ENCODE measurements around the gene CSAD.
"Not testable (repeated sequence)": the region's sequence is repeated elsewhere in the genome, so short reads cannot be mapped to it uniquely, and the experiment has no call there.

Gene CSAD

GRCh38 chr12:53170215-53170614 lies 10.5 kb downstream of the CSAD start:
- H3K4me1 ChIP-seq (ENCODE audit: control insufficient read depth, insufficient read depth, low read depth, low read length), result peaks cover 16% of the 10 kb centered on the region

GRCh38 chr12:53169644-53170043 lies 11.1 kb downstream of the CSAD start:
- WGBS, result 98% methylated on average over 6 of the region's 7 CpGs
- DNase-seq, result no peak
- Histone ChIP-seq H3K4me2 (ENCODE audit: low read length, poor library complexity, severe bottlenecking) (no peak overlapping the region), H2AFZ (ENCODE audit: low read depth, low read length) (no peak overlapping the region), H3K4ac (ENCODE audit: low read depth in 1 of 2, low read length in 2 of 2) (no peak overlapping the region), H3K23ac (ENCODE audit: low read length in 2 of 2) (no peak overlapping the region), H2AK5ac (ENCODE audit: low read length, severe bottlenecking) (no peak overlapping the region), H3K14ac (ENCODE audit: low read length in 2 of 2) (no peak overlapping the region), H3K27me3 (ENCODE audit: control insufficient read depth in 1 of 2, insufficient read depth in 1 of 2, low read length in 2 of 2) (no peaks in the 10 kb centered on the region), H2BK12ac (ENCODE audit: low read length in 2 of 2) (no peak overlapping the region), H2BK120ac (ENCODE audit: low read depth, low read length) (no peak overlapping the region), H3K36me3 (ENCODE audit: control insufficient read depth in 1 of 2, insufficient read depth in 2 of 2, low read depth in 1 of 2, low read length in 2 of 2) (peaks cover 27 to 37% of the 10 kb centered on the region in 2 experiments), H3K9me3 (ENCODE audit: control insufficient read depth, low read length) (no peaks in the 10 kb centered on the region), H2BK15ac (ENCODE audit: low read depth, poor library complexity, severe bottlenecking) (no peak overlapping the region), H4K8ac (ENCODE audit: low read length) (no peak overlapping the region), H3K4me3 (ENCODE audit: insufficient read depth in 1 of 2, low read depth in 1 of 2, low read length in 2 of 2) (no peak overlapping the region), H3K4me1 (ENCODE audit: control insufficient read depth, insufficient read depth, low read depth, low read length) (peaks cover 12% of the 10 kb centered on the region), H4K91ac (ENCODE audit: low read length) (no peak overlapping the region), H3K18ac (ENCODE audit: low read depth in 1 of 2, low read length in 2 of 2) (peak overlapping the region in 1 of 2 experiments; percentile 49), H3K79me1 (replicated peaks; ENCODE audit: low read length, poor library complexity, severe bottlenecking) (no peaks in the 10 kb centered on the region), H3K27ac (ENCODE audit: low read length, poor library complexity, severe bottlenecking) (no peak overlapping the region), H2BK5ac (ENCODE audit: low read depth, low read length, poor library complexity, severe bottlenecking) (no peak overlapping the region), H3K9ac (ENCODE audit: low read length) (no peak overlapping the region)

More at GRCh38 chr12:53170215-53170614, 10.5 kb downstream of the CSAD start:
- 90% methylated on average over 8 of the region's 8 CpGs for WGBS
- Histone ChIP-seq H3K27ac (ENCODE audit: low read length, poor library complexity, severe bottlenecking) (no peak overlapping the region), H3K36me3 (ENCODE audit: control insufficient read depth in 1 of 2, insufficient read depth in 2 of 2, low read depth in 1 of 2, low read length in 2 of 2) (peaks cover 27 to 37% of the 10 kb centered on the region in 2 experiments), H3K18ac (ENCODE audit: low read depth in 1 of 2, low read length in 2 of 2) (no peak overlapping the region), H3K4me3 (ENCODE audit: insufficient read depth in 1 of 2, low read depth in 1 of 2, low read length in 2 of 2) (no peak overlapping the region), H3K9me3 (ENCODE audit: control insufficient read depth, low read length) (no peaks in the 10 kb centered on the region), H2AFZ (ENCODE audit: low read depth, low read length) (no peak overlapping the region), H3K27me3 (ENCODE audit: control insufficient read depth in 1 of 2, insufficient read depth in 1 of 2, low read length in 2 of 2) (no peaks in the 10 kb centered on the region), H4K8ac (ENCODE audit: low read length) (no peak overlapping the region), H2BK12ac (ENCODE audit: low read length in 2 of 2) (no peak overlapping the region), H2AK5ac (ENCODE audit: low read length, severe bottlenecking) (no peak overlapping the region), H3K23ac (ENCODE audit: low read length in 2 of 2) (no peak overlapping the region), H2BK120ac (ENCODE audit: low read depth, low read length) (no peak overlapping the region), H2BK15ac (ENCODE audit: low read depth, poor library complexity, severe bottlenecking) (no peak overlapping the region), H3K79me1 (replicated peaks; ENCODE audit: low read length, poor library complexity, severe bottlenecking) (no peaks in the 10 kb centered on the region), H2BK5ac (ENCODE audit: low read depth, low read length, poor library complexity, severe bottlenecking) (no peak overlapping the region), H4K91ac (ENCODE audit: low read length) (no peak overlapping the region), H3K9ac (ENCODE audit: low read length) (no peak overlapping the region), H3K4ac (ENCODE audit: low read depth in 1 of 2, low read length in 2 of 2) (no peak overlapping the region), H3K14ac (ENCODE audit: low read length in 2 of 2) (peak overlapping the region in 1 of 2 experiments; percentile 42), H3K4me2 (ENCODE audit: low read length, poor library complexity, severe bottlenecking) (no peak overlapping the region)
- DNase-seq, result no peak

- H3K4ac ChIP-seq (ENCODE audit: low read depth in 1 of 2, low read length in 2 of 2), result no peak overlapping the region
- no peak overlapping the region for H3K14ac ChIP-seq (ENCODE audit: low read length in 2 of 2)
- H3K27ac ChIP-seq (ENCODE audit: low read length, poor library complexity, severe bottlenecking), result no peak overlapping the region
- H3K79me1 ChIP-seq (replicated peaks; ENCODE audit: low read length, poor library complexity, severe bottlenecking), result no peaks in the 10 kb centered on the region
- no peak overlapping the region for H3K23ac ChIP-seq (ENCODE audit: low read length in 2 of 2)
- no peak overlapping the region for H3K4me3 ChIP-seq (ENCODE audit: insufficient read depth in 1 of 2, low read depth in 1 of 2, low read length in 2 of 2)
- H3K9me3 ChIP-seq (ENCODE audit: control insufficient read depth, low read length), result no peaks in the 10 kb centered on the region
- no peaks in the 10 kb centered on the region for H3K27me3 ChIP-seq (ENCODE audit: control insufficient read depth in 1 of 2, insufficient read depth in 1 of 2, low read length in 2 of 2)
- no peak overlapping the region for H2AFZ ChIP-seq (ENCODE audit: low read depth, low read length)
- H2BK12ac ChIP-seq (ENCODE audit: low read length in 2 of 2), result no peak overlapping the region
- no peak overlapping the region for H2BK5ac ChIP-seq (ENCODE audit: low read depth, low read length, poor library complexity, severe bottlenecking)
- peaks cover 21 to 44% of the 10 kb centered on the region in 2 experiments for H3K36me3 ChIP-seq (ENCODE audit: control insufficient read depth in 1 of 2, insufficient read depth in 2 of 2, low read depth in 1 of 2, low read length in 2 of 2)
- no peak overlapping the region for H3K18ac ChIP-seq (ENCODE audit: low read depth in 1 of 2, low read length in 2 of 2)
- DNase-seq, result no peak
- H3K4me2 ChIP-seq (ENCODE audit: low read length, poor library complexity, severe bottlenecking), result no peak overlapping the region
- no peak overlapping the region for H2BK120ac ChIP-seq (ENCODE audit: low read depth, low read length)
- peaks cover 6% of the 10 kb centered on the region for H3K4me1 ChIP-seq (ENCODE audit: control insufficient read depth, insufficient read depth, low read depth, low read length)
- no peak overlapping the region for H4K8ac ChIP-seq (ENCODE audit: low read length)
- no peak overlapping the region for H2AK5ac ChIP-seq (ENCODE audit: low read length, severe bottlenecking)
- no peak overlapping the region for H3K9ac ChIP-seq (ENCODE audit: low read length)
- H4K91ac ChIP-seq (ENCODE audit: low read length), result no peak overlapping the region
- no peak overlapping the region for H2BK15ac ChIP-seq (ENCODE audit: low read depth, poor library complexity, severe bottlenecking)
Observed at GRCh38 chr12:53166837-53167236, 13.9 kb downstream of the CSAD start.

GRCh38 chr12:53163008-53163407 lies 17.7 kb downstream of the CSAD start:
- peaks cover 14 to 45% of the 10 kb centered on the region in 2 experiments for H3K36me3 ChIP-seq (ENCODE audit: control insufficient read depth in 1 of 2, insufficient read depth in 2 of 2, low read depth in 1 of 2, low read length in 2 of 2)
- not testable (repeated sequence) for H3K4me2 ChIP-seq (ENCODE audit: low read length, poor library complexity, severe bottlenecking); H2BK15ac ChIP-seq (ENCODE audit: low read depth, poor library complexity, severe bottlenecking); H2BK120ac ChIP-seq (ENCODE audit: low read depth, low read length); H3K18ac ChIP-seq (ENCODE audit: low read depth in 1 of 2, low read length in 2 of 2); H2AFZ ChIP-seq (ENCODE audit: low read depth, low read length); H4K8ac ChIP-seq (ENCODE audit: low read length); H3K27me3 ChIP-seq (ENCODE audit: control insufficient read depth in 1 of 2, insufficient read depth in 1 of 2, low read length in 2 of 2); H2BK12ac ChIP-seq (ENCODE audit: low read length in 2 of 2); H3K23ac ChIP-seq (ENCODE audit: low read length in 2 of 2); H2AK5ac ChIP-seq (ENCODE audit: low read length, severe bottlenecking); H3K4me3 ChIP-seq (ENCODE audit: insufficient read depth in 1 of 2, low read depth in 1 of 2, low read length in 2 of 2); H3K4me1 ChIP-seq (ENCODE audit: control insufficient read depth, insufficient read depth, low read depth, low read length); H3K9me3 ChIP-seq (ENCODE audit: control insufficient read depth, low read length); H3K14ac ChIP-seq (ENCODE audit: low read length in 2 of 2); H3K27ac ChIP-seq (ENCODE audit: low read length, poor library complexity, severe bottlenecking); H3K4ac ChIP-seq (ENCODE audit: low read depth in 1 of 2, low read length in 2 of 2); H4K91ac ChIP-seq (ENCODE audit: low read length); H3K79me1 ChIP-seq (replicated peaks; ENCODE audit: low read length, poor library complexity, severe bottlenecking); H2BK5ac ChIP-seq (ENCODE audit: low read depth, low read length, poor library complexity, severe bottlenecking); DNase-seq; H3K9ac ChIP-seq (ENCODE audit: low read length)
- 60% methylated on average over 1 of the region's 2 CpGs for WGBS
